HG03571 (cell line): ENCODE measurements around the gene FAM221B.

ENCODE experiments used
- ATAC-seq: cut with Tn5 transposase; IDR thresholded peaks from one replicate; pipeline ENCODE4 v1.9.1; 2021; ENCODE audit not compliant: unreplicated experiment

FAM221B gene

GRCh38 chr9:35828716-35829083, at the start of gene FAM221B:
FAM221B (minus strand) TSS chr9:35828732; CDS start chr9:35826161, 2,571 bp downstream.
- no peak for ATAC-seq

GRCh38 chr9:35872505-35872904, 44.0 kb upstream of the FAM221B start:
- no peak for ATAC-seq

GRCh38 chr9:35871545-35871944, 43.0 kb upstream of the FAM221B start:
- ATAC-seq, result no peak

GRCh38 chr9:35870351-35870923, 41.9 kb upstream of the FAM221B start, which contains the start of gene OR13J1:
OR13J1 (minus strand) TSS chr9:35870401; CDS start chr9:35870401, 0 bp downstream.
- ATAC-seq, result no peak

- ATAC-seq, result no peak
These were observed 41.2 kb upstream of the FAM221B start for GRCh38 chr9:35869621-35870216.

- no peak for ATAC-seq
These were observed 40.4 kb upstream of the FAM221B start for GRCh38 chr9:35868933-35869332.

GRCh38 chr9:35867538-35867937, 39.0 kb upstream of the FAM221B start:
- ATAC-seq, result no peak

- ATAC-seq, result no peak
These were observed 36.2 kb upstream of the FAM221B start for GRCh38 chr9:35864695-35865255.

- no peak for ATAC-seq
These were observed 35.1 kb upstream of the FAM221B start for GRCh38 chr9:35863583-35863982.

GRCh38 chr9:35862328-35862727, 33.8 kb upstream of the FAM221B start:
- no peak for ATAC-seq

- ATAC-seq, result no peak
These were observed 32.8 kb upstream of the FAM221B start for GRCh38 chr9:35861161-35861897.

- no peak for ATAC-seq
These were observed 31.4 kb upstream of the FAM221B start for GRCh38 chr9:35859990-35860339.

GRCh38 chr9:35859310-35859989, 30.9 kb upstream of the FAM221B start:
- ATAC-seq, result no peak

- ATAC-seq, result no peak
These were observed 29.9 kb upstream of the FAM221B start for GRCh38 chr9:35858458-35858857.

GRCh38 chr9:35856882-35857281, 28.4 kb upstream of the FAM221B start:
- ATAC-seq, result no peak

- ATAC-seq, result no peak
These were observed 27.7 kb upstream of the FAM221B start for GRCh38 chr9:35856206-35856605.

- ATAC-seq, result no peak
These were observed 25.7 kb upstream of the FAM221B start for GRCh38 chr9:35854091-35854762.

- no peak for ATAC-seq
These were observed 24.6 kb upstream of the FAM221B start for GRCh38 chr9:35852876-35853865.

GRCh38 chr9:35852267-35852815, 23.8 kb upstream of the FAM221B start:
- ATAC-seq, result no peak
